ENCODE data around the gene PLBD2.
"Not testable (repeated sequence)": the region's sequence is repeated elsewhere in the genome, so short reads cannot be mapped to it uniquely, and the experiment has no call there.

The PLBD2 gene

DNA sequence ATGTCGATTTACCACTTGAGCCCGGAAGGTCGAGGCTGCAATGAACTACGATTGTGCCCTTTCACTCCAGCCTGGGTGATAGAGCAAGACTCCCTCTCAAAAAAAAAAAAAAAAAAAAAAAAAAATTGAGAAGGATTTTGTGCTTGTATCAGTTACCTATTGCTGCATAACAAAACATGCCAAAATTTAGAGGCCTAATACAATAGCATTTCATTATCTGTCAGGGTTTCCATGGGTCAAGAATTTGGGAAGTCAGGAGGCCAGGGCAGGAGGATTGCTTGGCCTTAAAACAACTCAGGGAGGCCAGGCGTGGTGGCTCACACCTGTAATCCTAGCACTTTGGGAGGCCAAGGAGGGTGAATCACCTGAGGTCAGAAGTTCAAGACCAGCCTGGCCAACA lies 18.8 kb upstream of the PLBD2 start:
- DNase-seq = no peak

DNA sequence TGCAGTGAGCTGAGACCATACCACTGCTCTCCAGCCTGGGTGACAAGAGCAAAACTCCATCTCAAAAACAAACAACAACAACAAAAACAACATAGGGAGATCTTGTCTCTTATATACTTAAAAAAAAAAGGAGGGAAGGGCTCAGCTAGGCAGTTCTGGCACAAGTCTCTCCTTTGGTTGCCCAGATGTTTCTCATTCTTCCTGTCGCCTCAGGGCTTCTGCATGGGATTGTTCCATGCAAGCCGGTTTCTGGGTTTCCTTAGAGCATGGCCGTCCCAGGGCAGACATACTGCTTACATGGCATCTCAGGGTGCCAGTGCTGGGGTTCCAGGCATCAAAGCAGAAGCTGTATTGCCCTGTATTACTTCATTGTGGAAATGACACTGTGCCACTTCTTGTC lies 18.3 kb upstream of the PLBD2 start:
- DNase-seq = no peak

DNA sequence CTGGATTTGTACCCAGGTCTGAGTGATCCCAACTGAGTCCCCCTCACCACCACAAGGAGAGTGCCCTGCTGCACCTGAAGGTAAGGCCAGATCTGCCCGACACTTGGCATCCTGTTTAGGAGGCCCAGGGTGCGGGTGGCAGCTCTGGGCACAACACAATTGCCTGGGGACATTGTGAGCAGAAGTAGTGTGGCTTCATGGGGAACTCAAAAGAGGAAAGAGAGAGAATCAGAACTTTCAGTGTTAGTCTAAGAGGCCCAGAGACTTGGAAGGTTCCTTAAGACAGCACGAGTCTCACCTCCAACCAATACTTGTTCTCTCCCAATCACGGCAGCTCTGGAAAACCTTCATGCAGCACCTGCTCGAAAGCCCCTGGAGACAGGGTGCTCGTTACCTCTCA lies 16.9 kb upstream of the PLBD2 start:
- no peak for DNase-seq

DNA sequence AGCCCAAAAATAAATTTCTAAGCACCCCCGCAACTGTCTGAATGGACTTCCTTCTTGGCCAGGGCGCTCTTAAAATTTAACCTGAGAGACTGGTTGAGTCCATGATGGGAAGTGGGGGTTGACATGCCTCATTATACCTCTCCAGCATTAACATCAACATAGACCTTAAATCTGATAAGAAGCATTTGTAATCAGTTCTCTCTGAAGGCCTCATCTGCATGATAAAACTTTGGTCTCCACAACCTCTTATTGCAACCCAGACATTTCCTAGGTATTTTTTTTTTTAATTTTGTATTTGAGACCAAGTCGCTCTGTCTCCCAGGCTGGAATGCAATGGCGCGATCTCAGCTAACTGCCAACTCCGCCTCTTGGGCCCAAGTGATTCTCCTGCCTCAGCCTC lies 13.1 kb upstream of the PLBD2 start:
- no peak for DNase-seq

DNA sequence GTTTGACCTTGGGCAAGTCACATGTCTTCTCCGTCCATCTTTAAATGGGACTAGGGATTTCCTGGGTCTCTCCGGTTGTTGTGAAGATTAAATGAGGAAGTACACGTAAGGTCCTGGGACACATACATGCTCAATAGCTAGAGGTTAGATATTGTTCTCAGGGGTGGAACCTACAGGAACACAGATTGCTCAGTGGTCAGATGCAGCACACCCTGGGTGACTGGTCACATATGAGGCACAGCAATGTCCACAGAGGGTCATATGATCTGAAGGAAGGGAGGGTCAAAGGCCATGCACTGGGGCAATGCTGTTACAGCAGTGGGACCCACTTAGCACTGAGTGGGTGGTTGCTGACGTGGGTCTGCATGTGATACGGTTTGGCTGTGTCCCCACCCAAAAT lies 12.0 kb upstream of the PLBD2 start:
- no peak for DNase-seq

DNA sequence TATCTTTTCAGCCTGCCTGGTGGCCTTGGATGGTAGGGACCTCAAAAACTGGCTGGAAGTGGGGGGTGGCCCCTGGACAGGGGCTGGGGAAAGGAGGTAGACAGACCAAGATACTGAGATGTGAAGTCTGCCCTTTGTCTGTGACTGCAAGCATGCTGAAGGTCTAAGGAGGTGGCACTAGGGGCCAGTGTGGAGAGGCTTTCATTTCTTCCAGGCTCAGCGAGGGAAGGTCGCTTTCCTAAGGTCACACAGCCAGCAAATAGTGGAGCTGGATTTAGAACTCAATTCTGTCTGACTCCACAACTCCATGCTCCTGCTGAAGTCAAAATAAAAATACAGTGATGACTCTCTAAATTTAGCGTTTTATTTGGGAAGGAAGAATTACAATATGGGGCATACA lies 11.3 kb upstream of the PLBD2 start:
- DNase-seq = no peak

DNA sequence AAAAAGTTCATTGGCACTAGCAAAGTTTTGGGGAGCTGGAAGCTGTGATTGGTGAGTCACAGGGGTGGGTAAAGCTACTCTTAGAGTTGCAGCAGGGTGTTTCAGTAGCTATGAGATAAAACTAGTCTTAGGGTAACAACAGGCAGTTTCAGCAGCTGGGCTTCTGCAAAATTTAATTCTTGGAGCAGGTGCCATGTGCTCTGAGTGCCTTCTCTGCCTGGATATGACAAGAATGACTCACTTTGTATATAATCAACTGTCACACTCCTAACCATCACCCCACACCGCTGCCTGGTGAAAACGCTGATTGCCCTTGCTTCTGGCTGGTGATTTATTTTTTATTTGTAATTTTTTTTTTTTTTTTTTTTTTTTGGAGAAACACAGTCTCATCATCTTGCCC lies 10.5 kb upstream of the PLBD2 start:
- DNase-seq = no peak

DNA sequence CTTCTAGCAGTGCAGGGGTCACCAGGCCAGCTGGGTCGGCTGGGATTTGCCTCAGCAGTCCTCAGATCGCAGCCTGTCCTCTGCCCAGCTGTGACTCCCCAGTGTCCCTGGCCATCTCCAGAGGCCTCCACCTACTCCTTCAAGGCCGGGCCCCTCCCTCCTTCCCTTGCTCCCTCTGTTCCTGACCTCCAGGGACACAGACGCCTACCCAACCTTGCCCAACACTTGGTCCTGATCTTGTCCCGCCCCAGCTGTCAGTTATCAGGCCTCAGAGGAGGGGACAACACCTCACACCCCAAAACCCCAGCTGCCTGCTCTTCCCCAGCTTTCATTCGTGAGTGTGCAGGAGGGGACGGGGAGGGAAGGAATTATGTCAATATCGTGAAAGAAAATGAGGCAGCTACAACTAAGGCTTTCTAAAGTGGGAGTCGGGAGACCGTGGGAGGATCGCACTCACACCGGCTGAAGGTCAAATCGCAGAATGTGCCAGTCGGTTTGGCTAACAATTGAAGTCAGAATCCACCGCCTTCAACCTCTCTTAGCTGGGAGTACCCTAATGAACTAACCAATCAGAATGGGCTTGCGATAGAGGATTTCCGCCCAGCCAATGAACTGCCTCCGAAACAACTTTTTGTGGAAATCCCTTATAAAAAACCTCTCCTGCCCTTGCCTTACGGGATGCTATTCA lies 9.4 kb upstream of the PLBD2 start:
- no peak for DNase-seq

DNA sequence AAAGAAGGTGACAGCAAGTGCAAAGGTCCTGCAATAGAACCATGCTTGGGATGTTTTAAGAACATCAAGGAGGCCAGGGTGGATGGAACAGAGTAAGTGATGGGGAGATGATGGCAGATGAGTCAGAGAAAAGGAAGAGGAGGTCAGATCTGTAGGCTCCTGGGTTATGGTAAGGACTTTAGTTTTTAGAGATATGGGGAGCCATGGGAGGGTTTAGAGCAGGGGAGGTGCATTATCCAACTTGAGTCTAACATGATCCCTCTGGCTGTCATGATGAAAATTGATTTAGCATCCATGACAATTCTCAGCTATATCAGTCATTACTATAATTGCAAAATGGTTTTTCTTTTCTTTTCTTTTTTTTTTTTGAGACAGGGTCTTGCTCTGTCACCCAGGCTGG lies 7.3 kb upstream of the PLBD2 start:
- DNase-seq = no peak

DNA sequence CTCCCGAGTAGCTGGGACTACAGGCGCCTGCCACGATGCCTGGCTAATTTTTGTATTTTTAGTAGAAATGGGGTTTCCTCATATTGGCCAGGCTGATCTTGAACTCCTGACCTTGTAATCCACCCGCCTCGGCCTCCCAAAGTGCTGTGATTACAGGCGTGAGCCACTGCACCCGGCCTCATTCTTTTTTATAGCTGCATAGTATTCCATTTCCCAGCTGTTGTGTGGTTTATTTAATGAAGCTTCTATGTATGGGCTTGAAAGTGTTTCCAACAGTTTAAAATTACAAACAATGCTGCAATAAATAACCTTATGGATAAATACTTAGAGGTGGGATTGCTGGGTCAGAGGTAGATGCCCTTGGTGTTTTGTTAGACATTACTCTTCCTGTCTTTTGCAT lies 4.2 kb upstream of the PLBD2 start:
- not testable (repeated sequence) for DNase-seq

DNA sequence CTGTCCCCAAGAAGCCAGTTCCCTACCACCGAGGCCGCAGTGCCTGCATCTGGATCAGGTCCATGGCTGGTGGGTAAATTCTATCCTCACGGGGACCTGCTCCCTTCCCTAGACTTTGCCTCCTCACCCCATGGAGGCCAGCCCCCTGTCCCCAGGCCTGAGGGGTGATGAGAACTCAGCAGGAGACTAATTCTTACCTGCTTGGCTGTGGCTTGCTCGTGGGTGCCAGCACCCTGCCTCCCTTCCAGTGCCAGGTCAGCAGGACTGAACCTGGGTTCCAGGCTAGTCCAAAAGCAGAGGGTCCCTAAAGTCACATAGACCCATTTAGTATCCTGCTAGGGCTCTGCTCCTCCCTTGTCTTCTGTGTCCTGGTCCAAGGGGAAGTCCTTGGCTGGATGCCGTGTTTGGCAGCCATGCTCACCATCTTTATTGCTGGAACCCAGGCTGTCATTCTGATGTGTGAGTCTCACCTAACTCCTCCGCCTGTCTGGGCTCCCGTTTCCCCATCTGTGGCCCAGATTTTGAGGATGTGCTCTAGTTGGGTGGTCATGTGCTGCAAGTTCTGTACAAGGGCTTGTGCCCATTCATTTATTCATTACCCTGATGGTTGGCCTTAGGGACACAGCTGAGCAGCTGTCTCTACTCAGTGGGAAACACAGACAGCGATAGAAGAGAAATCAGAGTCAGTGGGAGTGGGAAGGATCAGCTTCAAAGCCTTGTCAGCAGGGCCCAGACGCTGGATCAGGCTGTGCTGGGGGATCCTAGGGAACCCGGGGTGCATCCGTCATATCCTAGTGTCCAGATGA lies 949 bp downstream of the PLBD2 start:
- peak; percentile 45 for DNase-seq

DNA sequence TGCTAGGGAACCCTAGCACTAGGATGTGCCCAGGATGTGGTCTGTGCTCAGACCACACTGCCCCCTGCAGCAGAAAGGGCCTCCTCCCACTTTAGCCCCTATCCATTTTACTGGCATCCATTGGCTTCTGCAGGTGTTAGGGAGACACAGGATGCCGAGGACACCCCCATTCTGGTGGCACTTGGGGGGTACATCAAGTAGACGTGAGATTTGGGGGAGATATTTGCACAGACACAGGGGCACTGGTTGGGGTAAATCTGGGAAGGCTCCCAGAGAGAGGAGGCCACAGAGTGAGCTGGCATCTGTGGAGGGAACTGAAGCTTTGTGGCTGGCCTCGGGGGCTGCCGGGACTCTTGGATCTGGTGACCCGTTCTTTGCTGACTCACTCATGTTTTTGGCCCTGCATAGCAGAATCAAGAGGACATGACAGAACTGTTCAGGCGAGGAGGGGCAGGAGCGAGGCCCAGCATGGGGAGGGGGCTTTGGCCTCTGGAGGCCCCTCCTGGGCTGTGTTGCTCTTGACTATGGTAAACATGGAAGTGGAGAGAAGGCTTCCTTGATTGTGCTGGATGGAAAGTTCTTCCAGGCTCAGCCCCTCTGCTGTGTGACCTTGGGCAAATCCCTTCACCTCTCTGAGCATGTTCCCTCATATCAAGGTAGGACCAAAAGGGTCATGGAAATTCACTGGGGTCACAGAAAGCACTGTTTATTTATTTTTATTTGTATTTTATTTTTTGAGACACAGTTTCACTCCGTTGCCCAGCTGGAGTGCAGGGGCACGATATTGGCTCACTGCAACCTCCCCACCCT lies 1.8 kb downstream of the PLBD2 start:
- no peak for DNase-seq

DNA sequence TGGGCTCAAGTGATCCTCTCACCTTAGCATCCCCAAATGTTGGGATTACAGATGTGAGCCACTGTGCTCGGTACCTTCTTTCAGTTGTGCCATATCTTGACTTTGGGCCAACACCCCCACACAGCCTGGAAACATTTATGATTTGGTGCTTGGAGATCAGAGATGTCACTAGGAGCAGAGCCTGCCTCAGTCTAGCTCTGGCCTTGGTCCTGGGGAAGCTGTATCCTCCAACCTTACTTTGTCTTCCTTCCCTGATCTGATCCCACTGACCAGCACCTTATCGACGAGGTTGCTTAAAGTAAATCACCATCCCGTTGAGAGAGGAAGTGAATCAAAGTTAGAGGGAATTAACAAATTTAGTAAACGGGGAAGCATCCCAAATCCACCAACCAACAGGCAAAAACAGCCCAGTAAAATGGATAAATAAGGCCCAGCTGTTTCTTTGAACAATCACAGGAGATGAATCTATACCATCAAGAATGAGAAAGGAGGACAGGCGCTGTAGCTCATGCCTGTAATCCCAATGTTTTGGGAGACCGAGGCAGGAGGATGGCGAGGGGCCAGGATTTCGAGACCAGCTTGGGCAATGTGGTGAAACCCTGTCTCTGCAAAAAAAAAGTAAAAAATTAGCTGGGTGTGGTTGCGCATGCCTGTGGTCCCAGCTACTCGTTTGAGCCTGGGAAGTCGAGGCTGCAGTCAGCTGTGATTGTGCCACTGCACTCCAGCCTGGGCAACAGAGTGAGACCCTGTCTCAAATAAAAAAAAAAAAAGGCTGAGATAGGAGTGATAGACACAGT lies 3.4 kb downstream of the PLBD2 start:
- no peak for DNase-seq

DNA sequence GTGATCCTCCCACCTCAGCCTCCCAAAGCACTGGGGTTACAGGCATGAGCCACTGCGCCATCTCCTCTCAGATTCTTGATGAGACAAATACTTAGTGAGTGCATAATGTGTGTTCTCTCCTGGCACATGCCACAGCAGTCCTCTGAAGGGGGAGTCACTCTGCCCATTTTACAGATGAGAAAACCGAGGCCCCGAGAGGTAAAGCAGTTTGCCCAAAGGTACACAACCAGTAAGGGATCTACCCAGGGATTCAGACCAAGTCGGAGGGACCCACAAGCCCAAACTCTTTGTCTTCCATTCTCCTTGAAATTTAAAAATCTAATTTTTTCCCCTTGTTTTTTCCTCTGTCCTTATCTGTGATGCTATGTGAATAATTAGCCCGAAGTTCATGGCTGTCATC lies 6.3 kb downstream of the PLBD2 start:
- DNase-seq = no peak

DNA sequence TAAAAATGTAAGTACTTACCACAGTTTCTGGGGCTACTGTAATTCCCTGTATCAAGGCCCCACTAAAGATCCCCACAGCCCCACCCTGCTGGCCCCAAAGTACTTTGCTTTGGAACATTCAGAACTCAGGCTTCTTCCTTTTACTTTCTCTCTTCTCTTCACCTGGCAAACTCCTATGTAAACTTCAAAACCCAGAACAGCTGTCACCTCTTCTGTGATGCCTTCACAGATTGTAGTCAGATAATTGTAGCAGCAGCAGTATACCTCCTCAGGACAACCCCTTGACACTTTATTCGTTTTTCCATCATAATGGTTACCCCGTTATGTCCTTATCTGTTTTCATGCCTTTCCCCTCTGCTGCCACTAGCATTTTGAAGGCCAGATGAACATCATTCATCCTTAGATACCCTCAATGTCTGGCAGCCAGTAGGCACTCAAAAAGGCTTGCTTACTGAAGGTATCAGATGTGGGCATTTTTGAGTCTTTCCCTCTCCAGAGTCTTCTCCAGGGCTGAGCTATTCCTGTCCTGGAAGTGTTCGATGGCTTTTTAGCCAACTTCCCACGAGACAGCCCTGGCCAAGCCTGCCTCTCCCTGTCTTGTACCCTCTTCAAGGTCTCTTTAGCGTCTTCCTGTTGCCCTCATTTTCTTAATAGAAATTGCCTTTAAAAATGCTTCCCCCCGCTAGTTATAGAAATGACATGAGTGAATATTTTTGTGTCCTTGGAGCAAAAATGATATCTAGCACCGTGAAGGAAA lies 7.4 kb downstream of the PLBD2 start:
- DNase-seq = no peak

DNA sequence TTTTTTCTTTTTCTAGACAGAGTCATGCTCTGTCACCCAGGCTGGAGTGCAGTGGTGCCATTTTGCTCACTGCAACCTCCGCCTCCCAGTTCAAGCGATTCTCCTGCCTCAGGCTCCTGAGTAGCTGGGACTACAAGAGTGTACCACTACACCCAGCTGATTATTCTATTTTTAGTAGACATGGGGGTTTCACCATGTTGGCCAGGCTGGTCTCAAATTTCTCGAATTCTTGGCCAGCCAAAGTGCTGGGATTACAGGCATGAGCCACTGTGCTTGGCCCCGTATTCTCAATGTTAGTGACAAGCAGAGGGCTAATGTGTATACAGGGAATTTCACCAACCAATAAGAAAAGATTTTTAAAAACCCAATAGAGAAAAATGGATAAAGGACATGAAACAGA lies 8.4 kb downstream of the PLBD2 start:
- no peak for DNase-seq

DNA sequence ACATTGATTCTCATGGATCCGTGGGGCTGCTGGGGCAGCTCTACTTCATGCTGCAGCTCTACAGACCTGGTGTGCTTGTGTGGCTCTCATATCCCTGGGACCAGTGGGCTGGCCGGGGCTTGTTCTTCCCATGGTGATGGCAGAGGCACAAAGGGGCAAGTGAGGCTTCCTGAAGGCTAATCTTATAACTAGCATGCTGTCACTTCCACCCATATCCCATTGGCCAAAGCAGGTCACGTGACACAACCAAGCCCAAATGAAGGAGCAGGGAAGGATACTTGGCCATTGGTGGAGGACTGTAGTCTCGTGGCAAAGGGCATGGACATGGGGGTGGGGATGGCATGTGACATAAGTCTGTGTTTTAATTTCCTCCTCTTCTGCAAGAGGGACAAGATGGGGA lies 9.9 kb downstream of the PLBD2 start:
- no peak for DNase-seq

DNA sequence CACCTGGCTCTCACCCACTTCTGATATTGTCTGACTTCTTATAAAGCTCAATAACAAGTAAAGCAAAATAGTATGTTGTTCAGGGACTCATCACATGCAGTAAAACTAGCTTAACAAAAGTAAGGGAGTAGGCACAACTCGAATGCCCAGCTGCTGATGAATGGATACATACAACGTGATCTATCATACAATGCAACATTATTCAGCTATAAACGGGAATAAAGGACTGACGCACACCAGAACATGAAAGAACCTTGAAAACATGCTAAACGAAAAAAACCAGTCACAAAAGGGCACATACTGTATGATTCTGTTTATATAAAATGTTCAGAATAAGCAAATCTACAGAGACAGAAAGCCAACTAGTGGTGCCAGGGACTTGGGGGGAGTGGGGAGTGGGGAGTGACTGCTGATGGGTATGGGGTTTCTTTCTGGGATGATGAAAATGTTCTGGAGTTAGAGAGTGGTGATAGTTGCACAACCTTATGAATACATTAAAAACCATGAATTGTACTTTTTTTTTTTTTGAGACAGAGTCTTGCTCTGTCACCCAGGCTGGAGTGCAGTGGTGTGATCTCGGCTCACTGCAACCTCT lies 11.1 kb downstream of the PLBD2 start:
- DNase-seq = no peak

DNA sequence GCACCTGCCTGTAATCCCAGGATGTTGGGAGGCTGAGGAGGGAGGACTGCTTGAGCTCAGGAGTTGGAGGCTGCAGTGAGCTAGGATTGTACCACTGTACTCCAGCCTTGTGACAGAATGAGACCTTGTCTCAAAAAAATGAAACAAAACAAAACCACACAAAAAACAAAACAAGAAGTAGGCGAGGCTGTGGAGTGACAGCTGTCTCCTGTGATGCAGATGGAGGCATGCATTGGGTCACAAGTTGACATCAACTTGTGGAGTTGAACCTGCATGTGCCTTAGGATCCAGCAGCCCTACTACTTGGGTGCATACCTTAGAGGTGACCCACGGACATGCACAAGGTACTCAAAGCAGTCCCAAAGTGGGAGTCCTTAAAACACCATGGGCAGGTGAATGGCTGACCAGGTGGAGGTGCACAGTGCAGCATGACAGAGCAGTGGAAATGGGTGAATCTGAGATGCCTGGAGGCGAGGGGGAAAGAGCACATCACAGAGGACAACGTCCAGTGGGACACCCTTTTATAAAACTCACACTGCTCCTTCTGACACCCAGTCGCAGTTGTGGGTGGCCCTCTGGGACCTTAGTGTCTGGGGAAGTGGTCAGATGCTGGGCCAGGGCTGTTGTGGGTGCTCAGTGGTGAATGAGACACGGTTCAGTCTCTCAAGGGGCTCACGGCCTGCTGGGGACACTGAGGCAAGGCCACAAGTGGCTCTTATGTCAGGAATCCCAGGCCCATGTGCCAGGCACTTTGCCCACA lies 12.7 kb downstream of the PLBD2 start:
- DNase-seq = no peak

DNA sequence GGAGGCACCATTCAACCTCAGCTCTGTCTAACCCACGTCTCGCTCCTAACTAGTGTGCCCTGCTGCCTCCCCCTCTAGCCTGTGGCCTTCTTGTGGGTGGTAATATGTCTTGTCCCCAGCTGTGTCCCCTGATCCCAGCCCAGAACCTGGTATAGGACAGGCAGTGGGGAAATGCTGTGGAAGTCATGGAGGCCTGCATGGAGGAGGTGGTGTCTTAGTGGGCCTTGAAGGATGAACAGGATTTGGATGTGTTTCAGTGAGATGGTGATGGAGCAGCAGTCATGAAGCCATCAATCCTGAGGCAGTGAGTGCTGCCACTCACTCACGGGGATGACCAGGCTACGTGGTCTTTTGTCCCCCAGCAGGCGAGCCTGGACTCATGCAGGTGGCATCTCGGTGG lies 13.4 kb downstream of the PLBD2 start:
- no peak for DNase-seq

DNA sequence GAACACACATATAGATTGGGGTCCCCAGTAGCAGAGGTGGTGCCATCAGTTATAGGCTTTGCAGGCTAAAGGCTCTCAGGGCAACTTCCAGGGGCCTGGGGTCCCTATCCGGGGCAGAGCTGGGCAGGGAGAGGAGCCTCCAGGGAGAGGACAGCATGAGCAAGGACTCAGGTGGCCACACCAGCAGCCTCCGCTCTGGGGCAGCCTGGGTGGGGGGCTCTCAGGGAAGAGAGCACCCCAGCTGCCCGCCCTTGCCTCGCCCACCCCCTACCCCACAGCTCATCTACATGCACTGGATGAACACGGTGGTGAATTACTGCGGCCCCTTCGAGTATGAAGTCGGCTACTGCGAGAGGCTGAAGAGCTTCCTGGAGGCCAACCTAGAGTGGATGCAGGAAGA lies 14.0 kb downstream of the PLBD2 start:
- DNase-seq = no peak
